Neural cell (in vitro differentiated cells): ENCODE data around the gene CNTNAP2. TPM values are rescaled to one million over a fixed set of nuclear protein-coding genes. Genes with fewer than 3 reads are reported as not detected.

Experiments used
- H2AFZ ChIP-seq: fragments of 200-600, 300-800 bp; sonication (generic), shearing (Covaris generic); 2 replicates; pipeline ENCODE4 v1.6.0; 2014; ENCODE audit warnings: low read depth, mild to moderate bottlenecking, antibody characterized with exemption, low read length, moderate library complexity
- H3F3A ChIP-seq: fragments of 200-600 bp; shearing (Covaris generic); 2 replicates; pipeline ENCODE4 v1.6.1; 2016; ENCODE audit warnings: mild to moderate bottlenecking, moderate library complexity, mixed read lengths, antibody characterized with exemption, low read length; ENCODE audit not compliant: insufficient read depth, poor library complexity, severe bottlenecking
- H3K27ac ChIP-seq: fragments of 200-600, 300-800 bp; sonication (generic), shearing (Covaris generic); 2 replicates; pipeline ENCODE4 v1.5.1; 2014; ENCODE audit warnings: mild to moderate bottlenecking, low read length, moderate library complexity
- H3K27me3 ChIP-seq: fragments of 300-800, 200-600 bp; sonication (generic), shearing (Covaris generic); 2 replicates; pipeline ENCODE4 v1.6.0; 2014; ENCODE audit warnings: mild to moderate bottlenecking, low read depth, low read length, moderate library complexity; ENCODE audit not compliant: insufficient read depth
- H3K36me3 ChIP-seq: fragments of 300-800, 200-600 bp; sonication (generic), shearing (Covaris generic); 2 replicates; pipeline ENCODE4 v1.5.1; 2014; ENCODE audit warnings: mild to moderate bottlenecking, antibody characterized with exemption, low read length, moderate library complexity; ENCODE audit not compliant: insufficient read depth
- H3K4me2 ChIP-seq: fragments of 300-800, 200-600 bp; sonication (generic), shearing (Covaris generic); 2 replicates; pipeline ENCODE4 v1.6.0; 2014; ENCODE audit warnings: mild to moderate bottlenecking, low read length
- H3K4me3 ChIP-seq: fragments of 300-800, 200-600 bp; sonication (generic), shearing (Covaris generic); 2 replicates; pipeline ENCODE4 v1.5.1; 2014; ENCODE audit warnings: mild to moderate bottlenecking, low read length, moderate library complexity
- H3K79me2 ChIP-seq: fragments of 200-600 bp; shearing (Covaris generic); replicated peaks from 2 replicates; pipeline ENCODE4 v1.6.0; 2014; ENCODE audit warnings: mild to moderate bottlenecking, low read length, moderate library complexity; ENCODE audit not compliant: insufficient read depth
- H3K9ac ChIP-seq: fragments of 300-800, 200-600 bp; sonication (generic), shearing (Covaris generic); 2 replicates; pipeline ENCODE4 v1.6.1; 2016; ENCODE audit warnings: mild to moderate bottlenecking, low read length, mixed read lengths
- H3K9me2 ChIP-seq: fragments of 200-600 bp; shearing (Covaris generic); 2 replicates; pipeline ENCODE4 v1.6.1; 2016; ENCODE audit warnings: mild to moderate bottlenecking, low read length, mixed read lengths; ENCODE audit not compliant: insufficient read depth
- H3K9me3 ChIP-seq: fragments of 200-600, 300-800 bp; sonication (generic), shearing (Covaris generic); 2 replicates; pipeline ENCODE4 v1.6.1; 2016; ENCODE audit warnings: mild to moderate bottlenecking, mixed run types, low read length, moderate library complexity, mixed read lengths
- H4K20me1 ChIP-seq: fragments of 200-600 bp; shearing (Covaris generic); 2 replicates; pipeline ENCODE4 v1.6.1; 2016; ENCODE audit warnings: mild to moderate bottlenecking, mixed run types; ENCODE audit not compliant: insufficient read depth
- CTCF ChIP-seq: fragments of 450-650 bp; IDR thresholded peaks from 2 replicates; pipeline ENCODE4 v1.5.1; 2014; ENCODE audit warnings: antibody characterized with exemption, mild to moderate bottlenecking, moderate library complexity; ENCODE audit not compliant: poor library complexity, severe bottlenecking
- EP300 ChIP-seq: fragments of 450-650 bp; conservative IDR thresholded peaks from 2 replicates; pipeline ENCODE4 v1.6.1; 2014; ENCODE audit warnings: antibody characterized with exemption, mild to moderate bottlenecking, moderate library complexity; ENCODE audit not compliant: poor library complexity, severe bottlenecking
- EZH2 ChIP-seq: fragments of 200-600, 300-800 bp; shearing (Covaris generic), sonication (generic); IDR thresholded peaks from 2 replicates; pipeline ENCODE4 v1.6.1; 2014; ENCODE audit warnings: antibody characterized with exemption, low read length, borderline replicate concordance, mild to moderate bottlenecking; ENCODE audit not compliant: insufficient read depth, poor library complexity, severe bottlenecking
- MXI1 ChIP-seq: fragments of 450-650 bp; conservative IDR thresholded peaks from 2 replicates; pipeline ENCODE4 v1.6.1; 2014; ENCODE audit warnings: antibody characterized with exemption, mild to moderate bottlenecking; ENCODE audit not compliant: poor library complexity, severe bottlenecking
- POLR2AphosphoS5 ChIP-seq: IDR thresholded peaks from 2 replicates; pipeline ENCODE4 v1.6.1; 2012
- RAD21 ChIP-seq: fragments of 450-650 bp; conservative IDR thresholded peaks from 2 replicates; pipeline ENCODE4 v1.6.1; 2014; ENCODE audit warnings: antibody characterized with exemption, mild to moderate bottlenecking, moderate library complexity
- REST ChIP-seq: IDR thresholded peaks from 2 replicates; pipeline ENCODE4 v1.6.1; 2012; ENCODE audit warnings: borderline replicate concordance
- SMC3 ChIP-seq: fragments of 450-650 bp; conservative IDR thresholded peaks from 2 replicates; pipeline ENCODE4 v1.6.1; 2014; ENCODE audit warnings: antibody characterized with exemption, mild to moderate bottlenecking, moderate library complexity; ENCODE audit not compliant: poor library complexity
- TAF1 ChIP-seq: IDR thresholded peaks from 2 replicates; pipeline ENCODE4 v1.6.1; 2012; ENCODE audit warnings: low read depth
- polyA plus RNA-seq: library from polyadenylated mRNA; depleted of rRNA; stranded (reverse); fragments of >200 nt; gene quantifications from 2 replicates; pipeline ENCODE4 v1.2.3, GENCODE V29; 2014

The CNTNAP2 gene
- polyA plus RNA-seq, 1 donor from 2014 or later: 276 TPM

- no peak overlapping the region for H3K9ac ChIP-seq
- no peaks in the 10 kb centered on the region for H3K9me3 ChIP-seq
- H2AFZ ChIP-seq: no peak overlapping the region
- no peak overlapping the region for H3K4me3 ChIP-seq
- no peaks in the 10 kb centered on the region for H4K20me1 ChIP-seq
- no peak overlapping the region for H3K27ac ChIP-seq
- H3K79me2 ChIP-seq: no peaks in the 10 kb centered on the region
- no peaks in the 10 kb centered on the region for H3K36me3 ChIP-seq
- no peaks in the 10 kb centered on the region for H3K9me2 ChIP-seq
- no peak overlapping the region for H3K4me2 ChIP-seq
- H3F3A ChIP-seq: no peaks in the 10 kb centered on the region
- TF ChIP-seq SMC3 (no peak), REST (no peak), RAD21 (no peak), EP300 (no peak), MXI1 (no peak), CTCF (no peak), POLR2AphosphoS5 (no peak), TAF1 (no peak), EZH2 (no peak)
- no peaks in the 10 kb centered on the region for H3K27me3 ChIP-seq
Measured at GRCh38 chr7:146176860-146177259, 60.3 kb downstream of the CNTNAP2 start.

- Histone ChIP-seq H3K27me3 (no peaks in the 10 kb centered on the region), H3K9ac (no peak overlapping the region), H3K36me3 (no peaks in the 10 kb centered on the region), H3K27ac (no peak overlapping the region), H3K4me3 (no peak overlapping the region), H3K4me2 (no peak overlapping the region), H3F3A (no peaks in the 10 kb centered on the region), H4K20me1 (no peaks in the 10 kb centered on the region), H2AFZ (no peak overlapping the region), H3K9me2 (no peaks in the 10 kb centered on the region), H3K79me2 (no peaks in the 10 kb centered on the region), H3K9me3 (no peaks in the 10 kb centered on the region)
- TF ChIP-seq TAF1: no peak
- TF ChIP-seq RAD21: no peak
- no peak for TF ChIP-seq REST
- no peak for TF ChIP-seq CTCF
Measured at GRCh38 chr7:146177301-146177700, 60.7 kb downstream of the CNTNAP2 start.
